Measurements from ENCODE around the gene DHRS7C.

DNA sequence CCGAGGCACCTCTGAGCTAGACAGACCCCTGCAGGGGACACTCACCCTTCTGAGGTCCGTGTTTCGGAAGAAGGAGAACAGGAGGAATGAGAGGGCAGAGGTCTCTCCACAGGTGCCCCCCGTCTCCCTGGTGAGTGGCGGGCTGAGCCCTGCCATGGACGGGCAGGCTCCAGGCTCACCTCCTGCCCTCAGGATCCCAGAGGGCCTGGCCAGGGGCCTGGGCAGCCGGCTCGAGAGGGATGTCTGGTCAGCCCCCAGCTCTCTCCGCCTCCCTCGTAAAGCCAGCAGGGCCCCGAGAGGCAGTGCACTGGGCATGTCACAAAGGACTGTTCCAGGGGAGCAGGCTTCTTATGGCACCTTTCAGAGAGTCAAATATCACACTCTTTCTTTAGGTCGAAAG, 62.8 kb downstream of the DHRS7C start:
- TF ChIP-seq POLR2A (IDR thresholded peaks at IDR 0.05; ENCODE audit: low read length) (no peak), GATA1 (IDR thresholded peaks at IDR 0.05; ENCODE audit: low read depth, low read length) (no peak)

Measured in erythroblast (primary cell).